ENCODE data around the gene CXCR6. TPM values are rescaled to one million over a fixed set of nuclear protein-coding genes. Genes with fewer than 3 reads are reported as not detected.

The CXCR6 gene
- total and polyA plus RNA-seq, 2 of the 8 experiments (the other 6 are each of a cell fraction or from before 2014, with no cell fraction given) = not detected

- H2BK15ac ChIP-seq (ENCODE audit: low read length) = no peak overlapping the region
- no peak for FAIRE-seq
- peaks cover 16 to 90% (median 71%) of the 10 kb centered on the region in 4 experiments for H3K36me3 ChIP-seq (ENCODE audit: control insufficient read depth in 2 of 4, insufficient read depth in 4 of 4, low read length in 3 of 4)
- H3K9ac ChIP-seq (replicated peaks in 1 of 4; ENCODE audit: extremely low read depth in 1 of 4, low read depth in 3 of 4, low read length in 3 of 4) = no peak overlapping the region
- no peak overlapping the region for H3K18ac ChIP-seq (ENCODE audit: extremely low read depth, low read length)
- no peaks in the 10 kb centered on the region; a peak in 1 of 7 replicates for H3K27me3 ChIP-seq (replicated peaks in 1 of 4; ENCODE audit: control insufficient read depth in 3 of 4, extremely low read depth in 1 of 4, insufficient read depth in 3 of 4, low read length in 3 of 4)
- ChIA-PET POLR2A (ENCODE audit: partially characterized antibody) (interaction anchor here (1.6 to 1.8 kb wide), 2 partner anchors 11 to 23 kb away, joined by 3 to 4 read pairs; no protein-coding TSS in a partner anchor), CTCF (ENCODE audit: partially characterized antibody) (interaction anchor here (0.8 to 1.6 kb wide), 4 partner anchors 10 to 122 kb away, joined by 3 to 5 read pairs (median 4); no protein-coding TSS in a partner anchor)
- no peak overlapping the region for H2BK12ac ChIP-seq (ENCODE audit: low read depth, low read length)
- H4K20me1 ChIP-seq (replicated peaks in 1 of 2; ENCODE audit: control insufficient read depth in 1 of 2, insufficient read depth in 2 of 2, low read length in 2 of 2) = peaks cover 4 to 6% of the 10 kb centered on the region in 2 experiments
- no peak overlapping the region for H2BK20ac ChIP-seq (ENCODE audit: low read length)
- H3K27ac ChIP-seq (ENCODE audit: low read depth, low read length) = no peak overlapping the region
- H2BK5ac ChIP-seq (ENCODE audit: low read depth, low read length) = no peak overlapping the region
- no peak overlapping the region for H2AK5ac ChIP-seq (ENCODE audit: low read depth, low read length)
- H3K4me3 ChIP-seq (ENCODE audit: extremely low read depth in 1 of 4, insufficient read depth in 2 of 4, low read depth in 3 of 4, low read length in 4 of 4) = no peak overlapping the region
- H2AFZ ChIP-seq (ENCODE audit: low read length) = no peak overlapping the region
- 94% methylated on average over 5 of the region's 5 CpGs; no CpG with 5 or more reads in 1 of the 2 experiments for WGBS, 2 experiments (ENCODE audit: extremely low coverage in 1 of 2, insufficient coverage in 1 of 2, insufficient read length in 1 of 2, insufficient replicate concordance in 2 of 2, low coverage in 1 of 2, low lambda C conversion rate in 2 of 2, missing lambda C conversion rate in 1 of 2)
- H3K4me1 ChIP-seq (replicated peaks in 1 of 4; ENCODE audit: control insufficient read depth in 3 of 4, insufficient read depth in 4 of 4, low read length in 3 of 4) = no peaks in the 10 kb centered on the region
- no peak overlapping the region for H3K56ac ChIP-seq (replicated peaks; ENCODE audit: insufficient read length, low read depth, low read length)
- no peak overlapping the region for H2BK120ac ChIP-seq (replicated peaks; ENCODE audit: low read depth, low read length)
- H3K23me2 ChIP-seq (ENCODE audit: low read depth, low read length) = no peaks in the 10 kb centered on the region
- H3K4ac ChIP-seq (replicated peaks; ENCODE audit: insufficient read length, low read depth, low read length) = no peak overlapping the region
- H3K79me2 ChIP-seq (ENCODE audit: control insufficient read depth in 1 of 2, insufficient read depth in 2 of 2, low read length in 2 of 2) = no peaks in the 10 kb centered on the region
- no peak overlapping the region for H3K23ac ChIP-seq (ENCODE audit: insufficient read length)
- no peak overlapping the region for H4K5ac ChIP-seq (ENCODE audit: insufficient read length, low read depth, low read length)
- no peak overlapping the region for H3K4me2 ChIP-seq (ENCODE audit: insufficient read depth in 1 of 2, low read depth in 2 of 2, low read length in 2 of 2)
- DNase-seq (ENCODE audit: low read depth in 1 of 2, low spot score in 2 of 2) = no peak
- H3K14ac ChIP-seq (ENCODE audit: insufficient read length) = no peak overlapping the region
- no peaks in the 10 kb centered on the region for H3K79me1 ChIP-seq (ENCODE audit: low read depth, low read length)
- H4K8ac ChIP-seq (ENCODE audit: extremely low read depth, insufficient read depth, low read length) = no peak overlapping the region
- no peak overlapping the region for H4K91ac ChIP-seq (replicated peaks; ENCODE audit: insufficient read length, low read length)
- H3K9me3 ChIP-seq (ENCODE audit: insufficient read depth in 2 of 2, low read depth in 1 of 2, low read length in 1 of 2) = no peaks in the 10 kb centered on the region
- TF ChIP-seq E2F6 (IDR thresholded peaks at IDR 0.05) (no peak), ASH2L (IDR thresholded peaks at IDR 0.05; ENCODE audit: low read length) (no peak), ZNF274 (IDR thresholded peaks at IDR 0.05; ENCODE audit: borderline replicate concordance, extremely low read depth, low read length) (no peak), SP4 (IDR thresholded peaks at IDR 0.05; ENCODE audit: low read length) (no peak), SUZ12 (IDR thresholded peaks at IDR 0.05; ENCODE audit: low read length) (no peak), CBX5 (IDR thresholded peaks at IDR 0.05; ENCODE audit: low read depth, low read length) (no peak), POLR2A (IDR thresholded peaks at IDR 0.05; ENCODE audit: control extremely low read depth in 1 of 2, low read depth in 2 of 2, low read length in 2 of 2) (no peak), KDM1A (IDR thresholded peaks at IDR 0.05; ENCODE audit: borderline replicate concordance, low read length) (no peak), SRF (IDR thresholded peaks at IDR 0.05; ENCODE audit: low read depth, low read length) (no peak), BRCA1 (IDR thresholded peaks at IDR 0.05; ENCODE audit: low read depth, low read length) (no peak), CHD2 (IDR thresholded peaks at IDR 0.05; ENCODE audit: low read length) (no peak), USF2 (IDR thresholded peaks at IDR 0.05; ENCODE audit: low read length) (no peak), HDAC6 (IDR thresholded peaks at IDR 0.05; ENCODE audit: low read depth, low read length) (no peak), PHF8 (conservative IDR thresholded peaks at IDR 0.05; ENCODE audit: low read depth, low read length) (no peak)
These were observed 14.3 kb downstream of the CXCR6 start for GRCh38 chr3:45957586-45957985.
